Glutamatergic neuron (in vitro differentiated cells): ENCODE data around the gene ELFN1. TPM values are rescaled to one million over a fixed set of nuclear protein-coding genes. Genes with fewer than 3 reads are reported as not detected.
"Not testable (repeated sequence)": the region's sequence is repeated elsewhere in the genome, so short reads cannot be mapped to it uniquely, and the experiment has no call there.

ENCODE experiments used
- DNase-seq: peaks from one replicate; pipeline ENCODE4 v3.0.0; 2022
- H3K27ac Mint-ChIP-seq: one replicate; pipeline ENCODE4 v1.8.0; 2020; ENCODE audit warnings: mild to moderate bottlenecking, mixed read lengths, inconsistent platforms; ENCODE audit not compliant: unreplicated experiment
- H3K27me3 Mint-ChIP-seq: one replicate; pipeline ENCODE4 v1.8.0; 2020; ENCODE audit warnings: mild to moderate bottlenecking, moderate library complexity, mixed read lengths, inconsistent platforms; ENCODE audit not compliant: unreplicated experiment
- H3K36me3 Mint-ChIP-seq: one replicate; pipeline ENCODE4 v1.8.0; 2020; ENCODE audit warnings: mild to moderate bottlenecking, mixed read lengths, inconsistent platforms; ENCODE audit not compliant: unreplicated experiment
- H3K4me1 Mint-ChIP-seq: one replicate; pipeline ENCODE4 v1.8.0; 2020; ENCODE audit warnings: mild to moderate bottlenecking, low read depth, mixed read lengths, inconsistent platforms; ENCODE audit not compliant: unreplicated experiment
- H3K4me3 Mint-ChIP-seq: one replicate; pipeline ENCODE4 v1.8.0; 2020; ENCODE audit warnings: mild to moderate bottlenecking, mixed read lengths, inconsistent platforms; ENCODE audit not compliant: unreplicated experiment
- H3K9me3 Mint-ChIP-seq: one replicate; pipeline ENCODE4 v1.8.0; 2020; ENCODE audit warnings: mild to moderate bottlenecking, moderate library complexity, mixed read lengths, inconsistent platforms; ENCODE audit not compliant: unreplicated experiment
- total RNA-seq: library from RNA; stranded (reverse); fragmentation: NEBNext Ultra II Directional; extraction: Animal tissue kit (Norgen Biotek cat#: 25700); gene quantifications from one replicate; pipeline ENCODE4 v1.2.1, GENCODE V29; 2021; ENCODE audit not compliant: unreplicated experiment
- TF ChIP-seq, protein P1 (sequence below): fragments of 200-600 bp; sonication (generic); IDR thresholded peaks from one replicate; pipeline ENCODE4 v1.5.0; 2021; ENCODE audit not compliant: partially characterized antibody, unreplicated experiment

ELFN1 gene
- total RNA-seq, 1 donor from 2014 or later = 40.0 TPM

DNA sequence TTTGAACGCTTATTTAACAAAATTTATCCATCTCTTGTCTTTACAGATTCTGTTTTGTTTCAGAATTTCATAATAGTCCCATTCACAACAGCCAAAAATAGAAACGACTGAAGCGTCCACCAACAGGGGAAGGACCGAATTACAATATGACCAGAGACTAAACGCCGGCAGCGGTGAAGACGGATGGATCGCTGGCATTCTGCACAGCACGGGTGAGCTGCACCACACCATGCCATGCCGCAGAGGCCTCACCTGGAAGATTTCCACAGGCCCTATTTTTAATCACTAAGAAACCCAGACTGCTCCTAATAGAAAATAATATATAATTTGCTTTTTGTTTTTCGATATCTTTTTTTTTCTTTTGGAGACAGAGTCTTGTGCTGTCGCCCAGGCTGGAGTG lies 91.0 kb downstream of the ELFN1 start:
- H3K4me3 Mint-ChIP-seq = no peak overlapping the region
- TF ChIP-seq, protein P1, sequence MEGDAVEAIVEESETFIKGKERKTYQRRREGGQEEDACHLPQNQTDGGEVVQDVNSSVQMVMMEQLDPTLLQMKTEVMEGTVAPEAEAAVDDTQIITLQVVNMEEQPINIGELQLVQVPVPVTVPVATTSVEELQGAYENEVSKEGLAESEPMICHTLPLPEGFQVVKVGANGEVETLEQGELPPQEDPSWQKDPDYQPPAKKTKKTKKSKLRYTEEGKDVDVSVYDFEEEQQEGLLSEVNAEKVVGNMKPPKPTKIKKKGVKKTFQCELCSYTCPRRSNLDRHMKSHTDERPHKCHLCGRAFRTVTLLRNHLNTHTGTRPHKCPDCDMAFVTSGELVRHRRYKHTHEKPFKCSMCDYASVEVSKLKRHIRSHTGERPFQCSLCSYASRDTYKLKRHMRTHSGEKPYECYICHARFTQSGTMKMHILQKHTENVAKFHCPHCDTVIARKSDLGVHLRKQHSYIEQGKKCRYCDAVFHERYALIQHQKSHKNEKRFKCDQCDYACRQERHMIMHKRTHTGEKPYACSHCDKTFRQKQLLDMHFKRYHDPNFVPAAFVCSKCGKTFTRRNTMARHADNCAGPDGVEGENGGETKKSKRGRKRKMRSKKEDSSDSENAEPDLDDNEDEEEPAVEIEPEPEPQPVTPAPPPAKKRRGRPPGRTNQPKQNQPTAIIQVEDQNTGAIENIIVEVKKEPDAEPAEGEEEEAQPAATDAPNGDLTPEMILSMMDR = no peak
- DNase-seq = no peak
- H3K27ac Mint-ChIP-seq = no peak overlapping the region
- peaks cover 1% of the 10 kb centered on the region for H3K4me1 Mint-ChIP-seq
- H3K9me3 Mint-ChIP-seq = peaks cover 5% of the 10 kb centered on the region
- no peaks in the 10 kb centered on the region for H3K36me3 Mint-ChIP-seq
- H3K27me3 Mint-ChIP-seq = peaks cover 3% of the 10 kb centered on the region

DNA sequence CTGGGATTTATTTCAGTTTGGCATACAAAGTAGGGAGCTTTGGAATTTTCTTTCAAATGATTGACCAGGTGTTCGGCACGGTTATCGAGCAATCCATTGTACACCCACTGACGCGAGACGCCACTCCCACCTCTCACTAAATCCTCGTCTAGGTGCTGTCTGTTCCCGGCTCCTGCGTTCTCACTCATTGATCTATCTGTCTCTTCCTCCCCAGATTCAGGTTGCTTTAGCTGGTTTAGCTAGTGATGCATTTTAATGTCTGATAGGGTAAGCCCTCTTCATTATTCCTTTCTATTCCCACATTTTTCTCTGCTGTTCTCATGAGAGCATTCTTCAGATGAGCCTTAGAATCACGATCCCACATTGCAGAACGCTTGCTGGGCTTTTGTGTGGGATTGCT lies 91.7 kb downstream of the ELFN1 start:
- peaks cover 2% of the 10 kb centered on the region for H3K27me3 Mint-ChIP-seq
- H3K4me1 Mint-ChIP-seq = no peaks in the 10 kb centered on the region
- H3K36me3 Mint-ChIP-seq = no peaks in the 10 kb centered on the region
- TF ChIP-seq, protein P1 = no peak
- DNase-seq = no peak
- H3K9me3 Mint-ChIP-seq = peaks cover 5% of the 10 kb centered on the region
- no peak overlapping the region for H3K4me3 Mint-ChIP-seq
- no peak overlapping the region for H3K27ac Mint-ChIP-seq

DNA sequence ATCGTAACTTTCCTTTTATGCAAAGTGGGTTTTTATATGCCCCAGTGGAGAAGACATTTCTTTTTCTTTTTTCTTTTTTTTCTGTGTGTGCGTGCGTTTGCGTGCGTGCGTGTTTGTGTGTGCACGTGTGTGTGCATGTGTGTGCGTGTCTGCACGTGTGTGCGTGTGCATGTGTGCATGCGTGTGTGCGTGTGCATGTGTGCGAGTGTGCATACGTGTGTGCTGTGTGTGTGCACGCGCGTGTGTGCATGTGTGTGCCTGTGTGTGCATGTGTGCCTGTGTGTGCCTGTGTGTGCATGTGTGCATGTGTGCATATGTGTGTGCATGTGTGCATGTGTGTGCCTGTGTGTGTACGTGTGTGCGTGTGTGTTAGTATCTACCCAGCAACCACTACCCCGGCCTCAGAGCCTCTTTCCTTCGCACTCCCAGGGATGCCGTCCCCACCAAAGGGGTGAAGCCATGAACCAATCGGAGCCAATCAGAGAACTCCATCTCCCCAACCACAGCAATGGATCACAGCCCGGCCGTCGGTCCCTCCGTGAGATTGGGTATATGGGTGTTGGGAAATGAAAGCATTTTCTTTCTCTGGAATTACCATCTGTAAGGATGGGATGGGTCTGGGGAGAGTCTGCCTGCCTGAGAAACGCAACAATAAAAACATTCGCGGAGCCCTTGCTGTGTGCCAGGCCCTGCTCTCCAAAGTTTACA lies 92.3 kb downstream of the ELFN1 start:
- Mint-ChIP-seq H3K4me3 (no peak overlapping the region), H3K27me3 (peaks cover 2% of the 10 kb centered on the region), H3K4me1 (no peaks in the 10 kb centered on the region), H3K36me3 (no peaks in the 10 kb centered on the region), H3K9me3 (peaks cover 5% of the 10 kb centered on the region), H3K27ac (no peak overlapping the region)
- TF ChIP-seq, protein P1 = no peak
- DNase-seq = no peak

DNA sequence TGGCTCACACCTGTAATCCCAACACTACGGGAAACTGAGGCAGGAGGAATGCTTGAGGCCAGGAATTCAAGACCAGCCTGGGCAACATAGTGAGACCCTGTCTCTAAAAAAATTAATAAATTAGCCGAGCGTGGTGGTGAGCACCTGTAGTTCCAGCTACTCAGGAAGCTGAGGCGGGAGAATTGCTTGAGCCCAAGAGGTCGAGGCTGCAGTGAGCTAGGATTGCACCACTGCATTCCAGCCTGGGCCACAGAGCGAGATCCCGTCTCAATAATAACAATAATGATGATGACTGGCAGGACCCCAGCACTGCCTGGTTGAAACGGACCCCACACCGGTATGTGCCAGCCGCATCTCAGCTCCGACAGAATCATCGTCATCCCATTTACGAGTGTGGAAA lies 93.0 kb downstream of the ELFN1 start:
- TF ChIP-seq, protein P1 = no peak
- Mint-ChIP-seq H3K4me1 (no peaks in the 10 kb centered on the region), H3K36me3 (no peaks in the 10 kb centered on the region), H3K4me3 (no peak overlapping the region), H3K27ac (no peak overlapping the region), H3K9me3 (peaks cover 5% of the 10 kb centered on the region), H3K27me3 (peaks cover 2% of the 10 kb centered on the region)
- no peak for DNase-seq

DNA sequence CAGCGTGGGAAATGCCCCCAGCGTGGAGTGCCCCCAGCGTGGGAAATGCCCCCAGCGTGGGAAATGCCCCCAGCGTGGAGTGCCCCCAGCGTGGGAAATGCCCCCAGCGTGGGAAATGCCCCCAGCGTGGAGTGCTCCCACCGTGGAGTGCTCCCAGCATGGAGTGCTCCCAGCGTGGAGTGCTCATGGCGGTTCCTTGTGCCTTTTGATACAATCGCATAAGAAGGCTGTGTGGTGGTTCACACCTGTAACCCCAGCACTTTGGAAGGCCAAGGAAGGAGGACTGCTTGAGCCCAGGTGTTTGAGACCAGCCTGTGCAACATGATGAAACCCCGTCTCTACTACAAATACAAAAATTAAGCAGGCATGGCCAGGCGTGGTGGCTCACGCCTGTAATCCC lies 93.8 kb downstream of the ELFN1 start:
- H3K4me1 Mint-ChIP-seq, H3K4me3 Mint-ChIP-seq, DNase-seq, H3K36me3 Mint-ChIP-seq, H3K27me3 Mint-ChIP-seq, H3K27ac Mint-ChIP-seq, H3K9me3 Mint-ChIP-seq: not testable (repeated sequence)
